Right atrium auricular region (tissue), 2 donors: ENCODE results near the gene COL25A1. TPM values are rescaled to one million over a fixed set of nuclear protein-coding genes. Genes with fewer than 3 reads are reported as not detected.

Experiments
- DNase-seq: peaks from one replicate; pipeline ENCODE4 v3.0.0-alpha.2; 2019; ENCODE audit warnings: low spot score
- H3K27ac ChIP-seq, 2 donors: fragments of 200-600 bp; sonication (generic); 1 replicate in 1 of 2; 2 replicates in 1 of 2; pipeline ENCODE4 v1.5.1; 2016 to 2019
- H3K27me3 ChIP-seq, 2 donors: fragments of 200-600 bp; sonication (generic); one replicate each; pipeline versions ENCODE4 v1.5.1 to v1.6.0; 2017 to 2019
- H3K36me3 ChIP-seq: fragments of 200-600 bp; sonication (generic); one replicate; pipeline ENCODE4 v1.5.1; 2016
- H3K4me1 ChIP-seq, 2 donors: fragments of 200-600 bp; sonication (generic); one replicate each; pipeline versions ENCODE4 v1.5.1 to v1.6.0; 2017 to 2019
- H3K4me3 ChIP-seq, 2 donors: fragments of 200-600 bp; sonication (generic); 1 replicate in 1 of 2; 2 replicates in 1 of 2; pipeline ENCODE4 v1.5.1; 2017 to 2019; ENCODE audit warnings: mild to moderate bottlenecking in 1 of 2, moderate library complexity in 1 of 2
- H3K9me3 ChIP-seq, 2 donors: fragments of 200-600 bp; sonication (generic); one replicate each; pipeline ENCODE4 v1.5.1; 2019
- total RNA-seq, 2 donors: library from RNA; depleted of rRNA; stranded (reverse); fragments of >200 nt; gene quantifications; one replicate each; pipeline ENCODE4 v1.1.0, GENCODE V29; 2016
- TF ChIP-seq, protein P1 (sequence below), 2 donors: fragments of 200-600 bp; sonication (generic); IDR thresholded peaks; one replicate each; pipeline ENCODE4 v1.5.1; 2019; ENCODE audit warnings: antibody characterized with exemption in 2 of 2

The COL25A1 gene
- total RNA-seq, 2 donors from 2014 or later, result 0.26 to 0.59 TPM

DNA sequence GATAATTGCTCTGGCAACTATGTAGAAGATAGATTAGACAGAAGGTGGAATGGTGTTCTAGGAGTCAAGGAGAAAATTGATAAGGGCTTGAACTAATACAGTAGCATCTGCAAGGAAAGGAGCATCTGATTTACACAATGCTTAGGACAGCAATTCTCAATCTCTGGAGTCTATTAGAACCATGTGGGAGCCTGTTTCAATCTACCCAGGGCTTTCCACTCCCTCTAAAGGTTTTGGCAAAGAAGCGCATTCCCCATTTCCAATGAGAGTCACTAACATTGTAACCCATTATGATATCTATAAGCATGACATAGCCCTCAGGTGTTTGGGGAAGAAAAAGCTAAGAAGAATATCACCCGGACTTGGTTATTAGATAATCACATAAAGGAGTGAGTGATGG lies 168.2 kb downstream of the COL25A1 start:
- Histone ChIP-seq H3K27ac (no peak overlapping the region), H3K36me3 (no peaks in the 10 kb centered on the region), H3K9me3 (no peaks in the 10 kb centered on the region), H3K27me3 (no peaks in the 10 kb centered on the region), H3K4me3 (no peak overlapping the region), H3K4me1 (no peaks in the 10 kb centered on the region)
- no peak for DNase-seq
- TF ChIP-seq, protein P1, sequence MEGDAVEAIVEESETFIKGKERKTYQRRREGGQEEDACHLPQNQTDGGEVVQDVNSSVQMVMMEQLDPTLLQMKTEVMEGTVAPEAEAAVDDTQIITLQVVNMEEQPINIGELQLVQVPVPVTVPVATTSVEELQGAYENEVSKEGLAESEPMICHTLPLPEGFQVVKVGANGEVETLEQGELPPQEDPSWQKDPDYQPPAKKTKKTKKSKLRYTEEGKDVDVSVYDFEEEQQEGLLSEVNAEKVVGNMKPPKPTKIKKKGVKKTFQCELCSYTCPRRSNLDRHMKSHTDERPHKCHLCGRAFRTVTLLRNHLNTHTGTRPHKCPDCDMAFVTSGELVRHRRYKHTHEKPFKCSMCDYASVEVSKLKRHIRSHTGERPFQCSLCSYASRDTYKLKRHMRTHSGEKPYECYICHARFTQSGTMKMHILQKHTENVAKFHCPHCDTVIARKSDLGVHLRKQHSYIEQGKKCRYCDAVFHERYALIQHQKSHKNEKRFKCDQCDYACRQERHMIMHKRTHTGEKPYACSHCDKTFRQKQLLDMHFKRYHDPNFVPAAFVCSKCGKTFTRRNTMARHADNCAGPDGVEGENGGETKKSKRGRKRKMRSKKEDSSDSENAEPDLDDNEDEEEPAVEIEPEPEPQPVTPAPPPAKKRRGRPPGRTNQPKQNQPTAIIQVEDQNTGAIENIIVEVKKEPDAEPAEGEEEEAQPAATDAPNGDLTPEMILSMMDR (IDR thresholded peaks at IDR 0.05), result no peak

DNA sequence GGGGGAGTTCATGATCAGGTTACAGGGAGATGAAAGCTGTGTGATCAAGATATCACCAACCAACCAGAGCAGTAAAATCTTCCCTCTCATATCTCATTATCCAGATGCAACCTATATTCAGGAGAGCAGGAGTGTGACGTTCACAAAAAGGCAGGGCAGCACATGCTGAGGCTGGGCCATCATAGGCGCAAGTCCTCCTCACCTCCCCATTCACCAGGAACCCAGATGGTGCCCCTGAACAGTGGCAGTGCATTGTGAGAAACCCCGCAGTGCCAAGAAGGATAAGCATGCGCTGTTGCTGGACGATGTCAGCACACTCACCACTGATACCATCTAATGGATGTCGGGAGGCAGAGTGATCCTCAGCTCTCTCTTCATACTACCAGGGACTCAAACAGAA lies 170.9 kb downstream of the COL25A1 start:
- Histone ChIP-seq H3K36me3 (no peaks in the 10 kb centered on the region), H3K4me1 (no peaks in the 10 kb centered on the region), H3K27me3 (no peaks in the 10 kb centered on the region), H3K4me3 (no peak overlapping the region), H3K27ac (no peak overlapping the region), H3K9me3 (no peaks in the 10 kb centered on the region)
- TF ChIP-seq, protein P1 (IDR thresholded peaks at IDR 0.05), result no peak
- no peak for DNase-seq

DNA sequence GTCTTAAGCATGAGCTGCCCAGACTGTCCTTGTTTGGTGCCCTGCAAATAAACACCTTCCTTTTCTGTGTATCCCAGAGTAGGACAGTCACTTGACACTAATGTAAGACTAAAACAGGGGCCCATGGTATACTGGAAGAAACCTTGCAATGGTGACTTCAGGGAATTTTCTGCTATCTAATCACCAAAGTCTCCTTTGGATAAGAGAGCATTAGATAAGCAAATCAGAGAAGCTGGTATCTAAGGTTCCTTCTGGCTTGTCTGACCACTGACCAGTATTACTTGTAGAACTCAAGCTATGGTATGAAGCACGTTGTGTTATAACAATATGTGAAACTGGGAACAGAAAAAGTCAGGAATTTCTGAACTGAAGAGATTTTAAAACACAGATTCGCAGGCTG lies 173.9 kb downstream of the COL25A1 start:
- Histone ChIP-seq H3K9me3 (no peaks in the 10 kb centered on the region), H3K27me3 (no peaks in the 10 kb centered on the region), H3K27ac (no peak overlapping the region), H3K4me3 (no peak overlapping the region), H3K36me3 (no peaks in the 10 kb centered on the region), H3K4me1 (no peaks in the 10 kb centered on the region)
- TF ChIP-seq, protein P1 (IDR thresholded peaks at IDR 0.05), result no peak
- no peak for DNase-seq

DNA sequence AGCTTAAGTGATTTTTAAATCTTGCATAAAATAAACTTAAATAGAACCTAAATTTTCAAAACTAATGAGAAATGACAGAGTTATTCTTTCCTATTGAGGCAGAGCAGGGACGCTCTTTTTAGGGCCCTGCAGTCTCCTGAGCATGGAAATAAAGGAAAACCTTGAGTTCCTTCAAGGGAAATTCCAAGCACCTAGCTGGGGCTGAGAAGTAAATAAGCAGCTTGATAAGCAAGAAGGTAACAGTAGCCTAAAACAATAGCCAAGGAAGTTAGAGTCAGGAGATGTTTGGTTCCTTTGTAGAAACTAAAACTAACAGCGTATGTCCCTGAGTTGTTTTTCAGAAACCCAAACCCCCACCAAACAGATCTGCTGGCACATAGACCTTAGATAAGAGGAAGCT lies 174.6 kb downstream of the COL25A1 start:
- Histone ChIP-seq H3K4me3 (no peak overlapping the region), H3K4me1 (no peaks in the 10 kb centered on the region), H3K27ac (no peak overlapping the region), H3K27me3 (no peaks in the 10 kb centered on the region), H3K9me3 (no peaks in the 10 kb centered on the region), H3K36me3 (no peaks in the 10 kb centered on the region)
- TF ChIP-seq, protein P1 (IDR thresholded peaks at IDR 0.05), result no peak
- no peak for DNase-seq

DNA sequence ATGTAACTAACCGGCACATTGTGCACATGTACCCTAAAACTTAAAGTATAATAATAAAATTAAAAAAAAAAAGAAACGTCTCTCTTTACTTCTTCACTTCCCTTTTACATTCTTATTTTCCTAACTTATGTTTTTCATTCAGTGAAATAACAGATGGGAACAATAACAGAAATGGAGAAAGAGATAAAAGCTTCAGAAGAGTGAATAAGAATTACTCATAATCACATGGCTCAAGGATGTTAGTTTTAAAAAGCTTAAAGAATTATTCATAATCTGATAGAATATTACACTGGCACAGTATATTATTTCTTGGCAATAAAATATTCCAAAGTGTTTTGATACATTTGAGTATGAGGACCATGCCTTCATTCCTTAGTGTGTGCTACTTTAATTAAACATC lies 175.6 kb downstream of the COL25A1 start:
- H3K9me3 ChIP-seq, result no peaks in the 10 kb centered on the region
- DNase-seq, result no peak
- H3K27ac ChIP-seq, result no peak overlapping the region
- H3K36me3 ChIP-seq, result no peaks in the 10 kb centered on the region
- H3K4me1 ChIP-seq, result no peaks in the 10 kb centered on the region
- TF ChIP-seq, protein P1 (IDR thresholded peaks at IDR 0.05), result no peak
- no peak overlapping the region for H3K4me3 ChIP-seq
- no peaks in the 10 kb centered on the region for H3K27me3 ChIP-seq

DNA sequence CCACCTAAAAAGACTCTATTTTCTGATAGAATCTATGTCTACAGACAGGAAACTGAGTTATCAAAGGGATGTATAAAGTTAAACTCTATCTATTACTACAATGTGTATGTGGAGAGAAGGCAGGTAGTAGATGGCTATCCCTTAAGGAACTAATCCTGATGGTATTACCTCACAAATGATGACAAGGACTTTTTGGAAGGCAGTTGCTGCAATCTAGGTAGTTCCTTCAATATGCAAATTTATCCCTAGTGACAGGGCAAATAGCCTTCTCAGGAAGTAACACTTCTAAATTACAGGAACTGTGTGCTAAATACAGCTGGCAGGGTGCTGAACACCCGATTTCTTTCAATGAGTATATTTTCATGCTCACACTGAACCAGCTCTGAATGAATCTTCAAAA lies 177.4 kb downstream of the COL25A1 start:
- TF ChIP-seq, protein P1 (IDR thresholded peaks at IDR 0.05), result no peak
- Histone ChIP-seq H3K27me3 (no peaks in the 10 kb centered on the region), H3K27ac (no peak overlapping the region), H3K4me1 (no peaks in the 10 kb centered on the region), H3K9me3 (no peaks in the 10 kb centered on the region), H3K4me3 (no peak overlapping the region), H3K36me3 (no peaks in the 10 kb centered on the region)
- no peak for DNase-seq
